Spleen (tissue), 13 donors: ENCODE data around the gene BUD31. TPM values are rescaled to one million over a fixed set of nuclear protein-coding genes. Genes with fewer than 3 reads are reported as not detected.

Experiments used
- DNase-seq: peaks from one replicate; pipeline ENCODE4 v3.0.0-alpha.2; 2020
- H3K27ac ChIP-seq, 8 donors: fragments of 200-600 bp; sonication (generic) in 7 of 8; 1 replicate in 4 of 8; 2 replicates in 4 of 8; pipeline versions ENCODE4 v1.5.0 to v1.8.0; 2016 to 2021; ENCODE audit warnings: inconsistent platforms in 4 of 8, mild to moderate bottlenecking in 4 of 8, moderate library complexity in 1 of 8
- H3K27me3 ChIP-seq, 7 donors: fragments of 200-600 bp; sonication (generic) in 6 of 7; replicated peaks in 1 of 7; 1 replicate in 4 of 7; 2 replicates in 3 of 7; pipeline versions ENCODE4 v1.5.0 to v1.8.0; 2016 to 2021; ENCODE audit warnings: inconsistent platforms in 3 of 7, mild to moderate bottlenecking in 1 of 7
- H3K36me3 ChIP-seq, 6 donors: fragments of 200-600 bp; sonication (generic) in 5 of 6; 1 replicate in 4 of 6; 2 replicates in 2 of 6; pipeline versions ENCODE4 v1.5.0 to v1.8.0; 2016 to 2021; ENCODE audit warnings: inconsistent platforms in 2 of 6
- H3K4me1 ChIP-seq, 6 donors: fragments of 200-600 bp; sonication (generic) in 5 of 6; 1 replicate in 3 of 6; 2 replicates in 3 of 6; pipeline versions ENCODE4 v1.5.0 to v1.8.0; 2016 to 2021; ENCODE audit warnings: inconsistent platforms in 3 of 6
- H3K4me3 ChIP-seq, 8 donors: fragments of 200-600 bp; sonication (generic) in 7 of 8; 1 replicate in 4 of 8; 2 replicates in 4 of 8; pipeline versions ENCODE4 v1.5.0 to v1.8.0; 2016 to 2021; ENCODE audit warnings: inconsistent platforms in 4 of 8, mild to moderate bottlenecking in 4 of 8, moderate library complexity in 2 of 8
- H3K9me3 ChIP-seq, 8 donors: fragments of 200-600 bp; sonication (generic) in 7 of 8; 1 replicate in 4 of 8; 2 replicates in 4 of 8; pipeline versions ENCODE4 v1.5.0 to v1.8.0; 2016 to 2021; ENCODE audit warnings: inconsistent platforms in 4 of 8
- CTCF ChIP-seq, 11 experiments: fragments of 200-600 bp in 7 of 11; fragments of 450-650 bp in 4 of 11; sonication (generic) in 4 of 11; IDR thresholded peaks in 8 of 11; conservative IDR thresholded peaks in 3 of 11; 1 replicate in 7 of 11; 2 replicates in 4 of 11; pipeline versions ENCODE4 v1.4.0 to v1.8.0; 2016 to 2021; ENCODE audit warnings: antibody characterized with exemption in 11 of 11, inconsistent platforms in 4 of 11, mild to moderate bottlenecking in 1 of 11
- POLR2A ChIP-seq, 3 donors: fragments of 450-650 bp; IDR thresholded peaks; one replicate each; pipeline ENCODE4 v1.5.1; 2017; ENCODE audit warnings: antibody characterized with exemption in 3 of 3, mild to moderate bottlenecking in 1 of 3
- POLR2AphosphoS5 ChIP-seq, 3 donors: sonication (generic); formaldehyde crosslinking; IDR thresholded peaks; one replicate each; pipeline ENCODE4 v1.5.1; 2017; ENCODE audit warnings: antibody characterized with exemption in 3 of 3
- WGBS, 5 donors: extraction: QIAGEN DNeasy Blood & Tissue Kit in 3 of 5; methylation state at CpG; one replicate each; pipeline versions ENCODE4 v1.1.5 to v1.1.7; 2013 to 2018; 5-methylcytosine and 5-hydroxymethylcytosine counted together
- intact Hi-C: fragments of 100-400 bp; cut with DNase I; formaldehyde crosslinking; loops from one replicate; pipeline ENCODE4 v1.15.0; 2023; ENCODE audit warnings: low total_unique reads
- long read RNA-seq, 2 donors: transcript quantifications; one replicate each; lab custom pipeline, GENCODE V29; 2026
- polyA plus RNA-seq, 3 donors: library from polyadenylated mRNA; stranded (reverse); fragments of 200-250 nt; gene quantifications; one replicate each; pipeline ENCODE4 v1.2.1, GENCODE V29; 2013
- total RNA-seq, 7 donors: library from RNA; depleted of rRNA in 3 of 7; stranded (reverse); fragments of >200 nt in 3 of 7; fragmentation: NEBNext Ultra II Directional in 4 of 7; extraction: Animal tissue kit (Norgen Biotek cat#: 25700) in 4 of 7; gene quantifications; one replicate each; pipeline versions ENCODE4 v1.1.0 to v1.2.1, GENCODE V29; 2016 to 2021
- donor health status: healthy with polysubstance abuse.
- donor health status: DM: no; HTN: no; CAD: no; lungs with moderate emphysema.
- donor health status: DM: no; HTN: no; CAD: no.
- donor health status: Bipolar disorder and iron deficiency.
- donor health status: healthy.
- donor health status: DM: no; HTN: no; CAD: no.
- donor health status: DM: yes; HTN: yes; CAD: no.

BUD31 gene
- total RNA-seq (10 to 100 TPM; 48.4 to 72.7 (median 65.7) TPM), polyA plus RNA-seq (100 to 1,000 TPM in 2 of 3 donors, 10 to 100 TPM in 1; 98.7 to 124 (median 112) TPM)
- long read RNA-seq, donor 1, transcript BUD31-201 (6 exons, 1,035 nt), result minor isoform, 13 of 50 reads
- long read RNA-seq, donor 1, transcript BUD31-202 (6 exons, 1,139 nt), result major isoform, 31 of 50 reads
- long read RNA-seq, donor 1, partial matches to known transcripts, result 6 of 50 reads
- long read RNA-seq, donor 1, other reads (novel, unspliced or antisense), result 0 of 50 reads
- long read RNA-seq, donor 2, transcript BUD31-201 (6 exons, 1,035 nt), result minor isoform, 9 of 32 reads
- long read RNA-seq, donor 2, transcript BUD31-202 (6 exons, 1,139 nt), result major isoform, 23 of 32 reads
- long read RNA-seq, donor 2, partial matches to known transcripts, result 0 of 32 reads
- long read RNA-seq, donor 2, other reads (novel, unspliced or antisense), result 0 of 32 reads

GRCh38 chr7:99408379-99409191, at the start of gene BUD31, which contains the start of gene PDAP1:
TSS of gene BUD31 (plus strand) at chr7:99408969. CDS start at chr7:99411093, 2,124 bp downstream.
TSS of gene PDAP1 (minus strand) at chr7:99408597. CDS start at chr7:99408548, 49 bp downstream.
- H3K36me3 ChIP-seq, result peaks cover 4 to 55% (median 46%) of the 10 kb centered on the region in 6 donors
- intact Hi-C loops, result loop anchor here (5.0 kb wide), 1 partner anchor 36 kb away; the partner anchor contains the start of gene ARPC1B
- no peaks in the 10 kb centered on the region for H3K27me3 ChIP-seq
- 0% methylated on average over 34 to 72 of the region's 72 CpGs for WGBS, 5 donors
- H3K4me3 ChIP-seq, result peak within 1 kb of the TSS; percentile 91 to 100 (median 96)
- H3K9me3 ChIP-seq, result no peaks in the 10 kb centered on the region
- DNase-seq, result peak; percentile 97
- TF ChIP-seq CTCF (IDR thresholded peaks at IDR 0.05 in 8 of 11, conservative IDR thresholded peaks at IDR 0.05 in 3 of 11), result peak in 8 of 11 experiments; percentile 11 to 49 (median 37)
- TF ChIP-seq POLR2AphosphoS5 (IDR thresholded peaks at IDR 0.05), result peak; percentile 94 to 97 (median 95)
- peak in 2 of 3 donors; percentile 32 to 39 for TF ChIP-seq POLR2A (IDR thresholded peaks at IDR 0.05)
- peaks cover 32 to 78% (median 53%) of the 10 kb centered on the region in 6 donors for H3K4me1 ChIP-seq
- H3K27ac ChIP-seq, result peak within 1 kb of the TSS; percentile 92 to 98 (median 96)

- Histone ChIP-seq H3K4me3 (no peak overlapping the region), H3K36me3 (peaks cover 2 to 100% (median 98%) of the 10 kb centered on the region in 6 donors)
- 91 to 95% (median 93%) methylated on average over 16 to 22 of the region's 22 CpGs for WGBS, 5 donors
Observed at GRCh38 chr7:99359465-99360154, 49.2 kb upstream of the BUD31 start.

GRCh38 chr7:99362801-99363200, 46.0 kb upstream of the BUD31 start:
- 90 to 93% (median 91%) methylated on average over 3 of the region's 3 CpGs for WGBS, 5 donors
- DNase-seq, result no peak
- H3K27ac ChIP-seq, result no peak overlapping the region

More at GRCh38 chr7:99359465-99360154, 49.2 kb upstream of the BUD31 start:
- H3K27ac ChIP-seq, result no peak overlapping the region
- no peaks in the 10 kb centered on the region for H3K27me3 ChIP-seq
- TF ChIP-seq POLR2A (IDR thresholded peaks at IDR 0.05) (no peak), POLR2AphosphoS5 (IDR thresholded peaks at IDR 0.05) (peak in 1 of 3 donors; percentile 11), CTCF (IDR thresholded peaks at IDR 0.05 in 8 of 11, conservative IDR thresholded peaks at IDR 0.05 in 3 of 11) (no peak)
- no peaks in the 10 kb centered on the region for H3K4me1 ChIP-seq
- H3K9me3 ChIP-seq, result no peaks in the 10 kb centered on the region
- intact Hi-C loops, result no loop called here
- DNase-seq, result no peak

More at GRCh38 chr7:99362801-99363200, 46.0 kb upstream of the BUD31 start:
- intact Hi-C loops, result no loop called here
- no peaks in the 10 kb centered on the region for H3K27me3 ChIP-seq
- peaks cover 3 to 100% (median 93%) of the 10 kb centered on the region in 6 donors for H3K36me3 ChIP-seq
- H3K9me3 ChIP-seq, result no peaks in the 10 kb centered on the region
- no peak overlapping the region for H3K4me3 ChIP-seq
- H3K4me1 ChIP-seq, result peaks cover 0 to 8% (median 0%) of the 10 kb centered on the region in 6 donors
- TF ChIP-seq POLR2AphosphoS5 (IDR thresholded peaks at IDR 0.05) (no peak), CTCF (IDR thresholded peaks at IDR 0.05 in 8 of 11, conservative IDR thresholded peaks at IDR 0.05 in 3 of 11) (no peak), POLR2A (IDR thresholded peaks at IDR 0.05) (no peak)
